ENCODE measurements around the gene TANGO2.

DNA sequence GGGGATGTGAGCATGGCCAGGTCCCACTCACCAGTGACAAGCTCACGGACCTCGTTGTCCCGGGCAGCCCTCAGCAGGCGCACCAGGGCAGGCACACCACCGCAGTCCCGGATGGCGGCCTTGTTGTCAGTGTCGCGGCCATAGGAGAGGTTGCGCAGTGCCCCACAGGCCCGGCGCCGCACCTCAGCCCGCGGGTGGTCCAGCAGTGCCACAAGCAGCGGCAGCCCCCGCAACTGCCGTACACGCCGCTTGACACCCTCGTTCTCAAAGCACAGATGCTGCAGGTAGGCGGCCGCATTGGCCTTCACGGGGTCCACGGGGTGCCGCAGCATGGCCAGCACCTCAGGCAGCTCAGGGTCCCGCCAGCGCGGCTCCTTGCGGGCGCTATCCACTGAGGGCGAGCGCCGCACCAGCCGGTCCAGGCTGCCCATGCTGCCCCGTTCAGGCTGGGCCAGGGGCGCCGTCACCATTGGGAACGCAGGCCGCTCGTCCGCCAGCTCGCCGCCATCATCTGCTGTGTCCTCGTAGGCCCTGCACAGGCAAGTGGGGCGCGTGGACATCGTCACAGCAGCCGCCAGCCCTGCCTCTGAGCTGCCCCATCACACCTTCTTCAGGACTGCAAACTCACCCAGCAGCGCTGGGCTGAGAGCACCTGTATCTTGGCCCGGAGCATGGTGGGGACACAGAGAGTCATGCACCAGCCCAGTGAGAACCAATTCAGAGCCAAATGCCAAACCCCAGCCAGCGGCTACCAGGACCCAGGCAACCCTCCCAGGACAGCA, 41.0 kb upstream of the TANGO2 start:
- TF ChIP-seq, protein P1, sequence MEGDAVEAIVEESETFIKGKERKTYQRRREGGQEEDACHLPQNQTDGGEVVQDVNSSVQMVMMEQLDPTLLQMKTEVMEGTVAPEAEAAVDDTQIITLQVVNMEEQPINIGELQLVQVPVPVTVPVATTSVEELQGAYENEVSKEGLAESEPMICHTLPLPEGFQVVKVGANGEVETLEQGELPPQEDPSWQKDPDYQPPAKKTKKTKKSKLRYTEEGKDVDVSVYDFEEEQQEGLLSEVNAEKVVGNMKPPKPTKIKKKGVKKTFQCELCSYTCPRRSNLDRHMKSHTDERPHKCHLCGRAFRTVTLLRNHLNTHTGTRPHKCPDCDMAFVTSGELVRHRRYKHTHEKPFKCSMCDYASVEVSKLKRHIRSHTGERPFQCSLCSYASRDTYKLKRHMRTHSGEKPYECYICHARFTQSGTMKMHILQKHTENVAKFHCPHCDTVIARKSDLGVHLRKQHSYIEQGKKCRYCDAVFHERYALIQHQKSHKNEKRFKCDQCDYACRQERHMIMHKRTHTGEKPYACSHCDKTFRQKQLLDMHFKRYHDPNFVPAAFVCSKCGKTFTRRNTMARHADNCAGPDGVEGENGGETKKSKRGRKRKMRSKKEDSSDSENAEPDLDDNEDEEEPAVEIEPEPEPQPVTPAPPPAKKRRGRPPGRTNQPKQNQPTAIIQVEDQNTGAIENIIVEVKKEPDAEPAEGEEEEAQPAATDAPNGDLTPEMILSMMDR (IDR thresholded peaks at IDR 0.05) = no peak
- no peak for TF ChIP-seq POLR2A (IDR thresholded peaks at IDR 0.05)
